HL-60 (cell line): ENCODE data around the gene TBC1D20.

Experiments used
- DNase-seq, 2 experiments: peaks; one replicate each; pipeline ENCODE4 v3.0.0-alpha.2; 2010 to 2020; ENCODE audit warnings: low read depth in 1 of 2, low spot score in 1 of 2
- H3K27ac ChIP-seq: fragments of 250-450 bp; sonication (Bioruptor Pico); replicated peaks from 2 replicates; pipeline ENCODE4 v1.5.1; 2020; ENCODE audit warnings: mild to moderate bottlenecking, moderate library complexity
- H3K27me3 ChIP-seq: fragments of 250-450 bp; sonication (Bioruptor Pico); 2 replicates; pipeline ENCODE4 v1.5.1; 2021; ENCODE audit warnings: mild to moderate bottlenecking, moderate library complexity; ENCODE audit not compliant: insufficient read depth, poor library complexity, severe bottlenecking
- H3K4me3 ChIP-seq: replicated peaks from 2 replicates; pipeline ENCODE4 v1.5.1; 2011; ENCODE audit warnings: mild to moderate bottlenecking, control low read depth, low read length; ENCODE audit not compliant: insufficient read depth
- GABPA ChIP-seq: IDR thresholded peaks from 2 replicates; pipeline ENCODE4 v1.6.1; 2012; ENCODE audit warnings: low read depth
- POLR2AphosphoS5 ChIP-seq: IDR thresholded peaks from 2 replicates; pipeline ENCODE4 v1.6.1; 2012; ENCODE audit warnings: low read depth
- SPI1 ChIP-seq: IDR thresholded peaks from 2 replicates; pipeline ENCODE4 v1.6.1; 2012; ENCODE audit warnings: low read depth, mild to moderate bottlenecking, borderline replicate concordance
- TF ChIP-seq, protein P1 (sequence below): IDR thresholded peaks from one replicate; pipeline ENCODE4 v1.5.1; 2011; ENCODE audit warnings: low read length, control low read depth, inconsistent platforms; ENCODE audit not compliant: insufficient read depth
- TF ChIP-seq, protein P2 (sequence below): IDR thresholded peaks from 2 replicates; pipeline ENCODE4 v1.6.1; 2012; ENCODE audit warnings: low read depth; ENCODE audit not compliant: insufficient replicate concordance

TBC1D20 gene

GRCh38 chr20:472889-473292 lies 10.6 kb upstream of the TBC1D20 start:
- DNase-seq, result no peak
- Histone ChIP-seq H3K4me3 (no peak overlapping the region), H3K27ac (no peak overlapping the region), H3K27me3 (no peaks in the 10 kb centered on the region)
- TF ChIP-seq SPI1 (no peak), POLR2AphosphoS5 (no peak), GABPA (no peak)
- TF ChIP-seq, protein P1, sequence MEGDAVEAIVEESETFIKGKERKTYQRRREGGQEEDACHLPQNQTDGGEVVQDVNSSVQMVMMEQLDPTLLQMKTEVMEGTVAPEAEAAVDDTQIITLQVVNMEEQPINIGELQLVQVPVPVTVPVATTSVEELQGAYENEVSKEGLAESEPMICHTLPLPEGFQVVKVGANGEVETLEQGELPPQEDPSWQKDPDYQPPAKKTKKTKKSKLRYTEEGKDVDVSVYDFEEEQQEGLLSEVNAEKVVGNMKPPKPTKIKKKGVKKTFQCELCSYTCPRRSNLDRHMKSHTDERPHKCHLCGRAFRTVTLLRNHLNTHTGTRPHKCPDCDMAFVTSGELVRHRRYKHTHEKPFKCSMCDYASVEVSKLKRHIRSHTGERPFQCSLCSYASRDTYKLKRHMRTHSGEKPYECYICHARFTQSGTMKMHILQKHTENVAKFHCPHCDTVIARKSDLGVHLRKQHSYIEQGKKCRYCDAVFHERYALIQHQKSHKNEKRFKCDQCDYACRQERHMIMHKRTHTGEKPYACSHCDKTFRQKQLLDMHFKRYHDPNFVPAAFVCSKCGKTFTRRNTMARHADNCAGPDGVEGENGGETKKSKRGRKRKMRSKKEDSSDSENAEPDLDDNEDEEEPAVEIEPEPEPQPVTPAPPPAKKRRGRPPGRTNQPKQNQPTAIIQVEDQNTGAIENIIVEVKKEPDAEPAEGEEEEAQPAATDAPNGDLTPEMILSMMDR, result no peak
- TF ChIP-seq, protein P2, sequence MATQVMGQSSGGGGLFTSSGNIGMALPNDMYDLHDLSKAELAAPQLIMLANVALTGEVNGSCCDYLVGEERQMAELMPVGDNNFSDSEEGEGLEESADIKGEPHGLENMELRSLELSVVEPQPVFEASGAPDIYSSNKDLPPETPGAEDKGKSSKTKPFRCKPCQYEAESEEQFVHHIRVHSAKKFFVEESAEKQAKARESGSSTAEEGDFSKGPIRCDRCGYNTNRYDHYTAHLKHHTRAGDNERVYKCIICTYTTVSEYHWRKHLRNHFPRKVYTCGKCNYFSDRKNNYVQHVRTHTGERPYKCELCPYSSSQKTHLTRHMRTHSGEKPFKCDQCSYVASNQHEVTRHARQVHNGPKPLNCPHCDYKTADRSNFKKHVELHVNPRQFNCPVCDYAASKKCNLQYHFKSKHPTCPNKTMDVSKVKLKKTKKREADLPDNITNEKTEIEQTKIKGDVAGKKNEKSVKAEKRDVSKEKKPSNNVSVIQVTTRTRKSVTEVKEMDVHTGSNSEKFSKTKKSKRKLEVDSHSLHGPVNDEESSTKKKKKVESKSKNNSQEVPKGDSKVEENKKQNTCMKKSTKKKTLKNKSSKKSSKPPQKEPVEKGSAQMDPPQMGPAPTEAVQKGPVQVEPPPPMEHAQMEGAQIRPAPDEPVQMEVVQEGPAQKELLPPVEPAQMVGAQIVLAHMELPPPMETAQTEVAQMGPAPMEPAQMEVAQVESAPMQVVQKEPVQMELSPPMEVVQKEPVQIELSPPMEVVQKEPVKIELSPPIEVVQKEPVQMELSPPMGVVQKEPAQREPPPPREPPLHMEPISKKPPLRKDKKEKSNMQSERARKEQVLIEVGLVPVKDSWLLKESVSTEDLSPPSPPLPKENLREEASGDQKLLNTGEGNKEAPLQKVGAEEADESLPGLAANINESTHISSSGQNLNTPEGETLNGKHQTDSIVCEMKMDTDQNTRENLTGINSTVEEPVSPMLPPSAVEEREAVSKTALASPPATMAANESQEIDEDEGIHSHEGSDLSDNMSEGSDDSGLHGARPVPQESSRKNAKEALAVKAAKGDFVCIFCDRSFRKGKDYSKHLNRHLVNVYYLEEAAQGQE, result no peak

DNA sequence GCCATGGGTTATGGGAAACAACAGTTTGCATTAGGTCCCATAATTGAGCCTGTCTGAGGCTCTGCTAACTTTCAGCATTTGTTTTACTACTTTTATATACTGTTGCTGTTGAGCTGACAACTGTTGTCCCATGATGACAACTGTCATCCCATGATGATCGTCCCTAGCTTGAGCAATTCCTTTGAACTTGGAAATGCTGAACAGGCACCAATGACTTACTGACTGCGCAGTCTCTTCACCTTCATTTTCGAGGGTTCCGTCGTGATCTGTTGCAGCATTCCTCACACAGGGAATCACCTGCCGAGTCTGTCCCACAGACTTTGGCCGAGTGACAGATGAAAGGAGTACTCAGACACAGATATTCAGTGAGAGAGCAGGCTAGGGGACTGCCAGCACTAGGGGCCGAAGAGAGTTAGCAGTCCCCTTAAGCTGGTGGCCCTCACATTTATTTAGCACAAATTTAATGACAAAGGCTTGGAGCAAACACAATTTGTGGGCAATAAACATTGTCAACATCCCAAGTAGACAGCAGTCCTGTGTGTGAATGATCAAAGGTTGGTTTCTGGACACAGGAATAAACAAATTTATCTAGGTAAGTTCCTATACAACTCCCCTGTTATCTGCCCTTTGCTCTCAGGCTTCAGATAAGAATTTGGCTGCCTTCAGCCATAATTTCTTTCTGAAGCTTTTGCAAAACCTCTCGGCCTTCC lies 10.0 kb upstream of the TBC1D20 start:
- no peak for DNase-seq
- Histone ChIP-seq H3K4me3 (no peak overlapping the region), H3K27ac (no peak overlapping the region), H3K27me3 (no peaks in the 10 kb centered on the region)
- TF ChIP-seq SPI1 (no peak), POLR2AphosphoS5 (no peak), GABPA (no peak)
- TF ChIP-seq, protein P2, result no peak
- TF ChIP-seq, protein P1, result no peak

DNA sequence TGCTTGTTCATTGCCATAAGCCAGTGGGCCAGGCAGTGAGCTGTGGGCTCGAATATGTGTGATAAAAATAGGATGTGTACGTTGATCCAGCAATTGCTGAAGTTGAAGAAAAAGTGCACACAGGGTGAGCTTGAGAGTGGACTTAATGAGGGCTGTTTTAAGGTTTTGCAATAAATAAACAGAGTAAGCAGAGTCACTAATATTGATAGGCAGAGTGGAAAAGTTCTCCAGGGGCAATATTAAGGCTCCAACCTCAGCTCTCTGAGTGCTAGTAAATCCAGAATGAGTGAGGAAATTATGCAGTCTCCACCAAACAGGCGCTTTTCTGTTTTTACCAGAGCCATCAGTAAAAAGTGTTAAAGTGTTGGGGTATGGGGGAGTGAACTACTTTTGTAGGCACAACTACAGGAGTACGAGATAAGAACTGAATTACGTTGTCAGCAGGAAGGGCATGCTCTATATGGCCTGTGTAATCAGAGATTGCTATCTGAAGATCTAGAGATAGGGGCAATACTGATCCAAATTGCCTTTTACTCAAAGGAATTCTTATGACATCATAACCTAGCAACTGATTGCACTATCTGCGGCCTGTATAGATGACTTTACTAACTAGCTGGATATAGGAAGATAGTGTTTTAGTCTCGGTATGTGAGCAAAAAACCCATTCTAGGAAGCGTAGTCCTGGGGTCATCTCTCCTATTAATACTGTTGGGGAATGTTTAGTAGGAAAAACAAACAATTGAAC lies 7.6 kb upstream of the TBC1D20 start:
- Histone ChIP-seq H3K27ac (no peak overlapping the region), H3K4me3 (no peak overlapping the region), H3K27me3 (no peaks in the 10 kb centered on the region)
- TF ChIP-seq, protein P1, result no peak
- TF ChIP-seq SPI1, result no peak
- TF ChIP-seq, protein P2, result no peak
- no peak for TF ChIP-seq POLR2AphosphoS5
- no peak for TF ChIP-seq GABPA
- DNase-seq, result no peak
